ENCODE measurements around the gene ARHGAP24. TPM values are rescaled to one million over a fixed set of nuclear protein-coding genes. Genes with fewer than 3 reads are reported as not detected.
A peak's percentile ranks its signal among the peaks of the same experiment; 100 is the strongest.
"Not testable (repeated sequence)": the region's sequence is repeated elsewhere in the genome, so short reads cannot be mapped to it uniquely, and the experiment has no call there.

ARHGAP24 gene
- total and polyA plus RNA-seq, 7 donors = 0.46 to 40.4 (median 23.1) TPM

DNA sequence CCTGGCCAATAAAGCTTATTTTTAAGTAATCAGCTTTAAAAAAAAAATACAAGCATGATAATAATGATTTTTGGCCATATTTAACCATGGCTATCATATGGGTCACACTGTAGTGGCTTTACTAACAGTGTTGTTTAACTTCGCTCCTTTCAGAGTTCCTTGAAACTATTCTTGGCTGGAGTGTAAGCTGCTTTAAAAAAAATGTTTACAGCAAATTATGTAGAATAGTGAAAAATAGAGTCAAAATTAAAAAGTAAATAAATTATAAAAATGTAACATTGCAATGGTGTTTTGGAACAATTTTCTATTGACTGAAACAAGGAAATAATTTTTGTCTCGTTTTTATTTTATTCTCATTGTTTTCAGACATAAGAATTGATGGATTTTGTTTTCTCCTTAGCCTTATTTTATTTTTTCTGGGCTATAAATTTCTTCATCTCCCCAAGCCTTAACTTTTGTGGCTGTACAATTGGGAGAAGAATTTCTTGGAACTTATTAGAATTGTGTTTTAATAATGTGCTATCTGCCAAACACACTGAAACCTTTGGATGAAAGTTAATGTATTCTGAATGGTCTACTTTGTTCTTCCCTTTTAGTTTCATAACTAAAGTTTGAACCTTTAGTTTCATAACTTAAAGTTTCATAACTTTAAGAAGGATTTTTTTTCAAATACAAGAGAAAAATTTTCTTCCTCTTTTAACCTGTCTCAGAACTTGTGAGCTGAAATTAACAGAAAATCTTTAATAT, 182.0 kb downstream of the ARHGAP24 start:
- no peaks in the 10 kb centered on the region for H3K36me3 ChIP-seq
- no peaks in the 10 kb centered on the region for H3K27me3 ChIP-seq
- no peaks in the 10 kb centered on the region for H3K9me3 ChIP-seq
- intact Hi-C loops (cut with DNase I) = no loop called here
- TF ChIP-seq, protein P1, sequence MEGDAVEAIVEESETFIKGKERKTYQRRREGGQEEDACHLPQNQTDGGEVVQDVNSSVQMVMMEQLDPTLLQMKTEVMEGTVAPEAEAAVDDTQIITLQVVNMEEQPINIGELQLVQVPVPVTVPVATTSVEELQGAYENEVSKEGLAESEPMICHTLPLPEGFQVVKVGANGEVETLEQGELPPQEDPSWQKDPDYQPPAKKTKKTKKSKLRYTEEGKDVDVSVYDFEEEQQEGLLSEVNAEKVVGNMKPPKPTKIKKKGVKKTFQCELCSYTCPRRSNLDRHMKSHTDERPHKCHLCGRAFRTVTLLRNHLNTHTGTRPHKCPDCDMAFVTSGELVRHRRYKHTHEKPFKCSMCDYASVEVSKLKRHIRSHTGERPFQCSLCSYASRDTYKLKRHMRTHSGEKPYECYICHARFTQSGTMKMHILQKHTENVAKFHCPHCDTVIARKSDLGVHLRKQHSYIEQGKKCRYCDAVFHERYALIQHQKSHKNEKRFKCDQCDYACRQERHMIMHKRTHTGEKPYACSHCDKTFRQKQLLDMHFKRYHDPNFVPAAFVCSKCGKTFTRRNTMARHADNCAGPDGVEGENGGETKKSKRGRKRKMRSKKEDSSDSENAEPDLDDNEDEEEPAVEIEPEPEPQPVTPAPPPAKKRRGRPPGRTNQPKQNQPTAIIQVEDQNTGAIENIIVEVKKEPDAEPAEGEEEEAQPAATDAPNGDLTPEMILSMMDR (IDR thresholded peaks at IDR 0.05) = no peak
- no peak for TF ChIP-seq POLR2A (IDR thresholded peaks at IDR 0.05)
- TF ChIP-seq EP300 (IDR thresholded peaks at IDR 0.05) = no peak
- TF ChIP-seq POLR2AphosphoS5 (IDR thresholded peaks at IDR 0.05) = no peak
- peaks cover 0 to 4% (median 0%) of the 10 kb centered on the region in 4 donors for H3K4me1 ChIP-seq
- H3K27ac ChIP-seq = peak overlapping the region in 3 of 4 donors; percentile 30 to 38 (median 31)
- DNase-seq = no peak
- no peak overlapping the region for H3K4me3 ChIP-seq
- 85 to 89% methylated on average over 2 of the region's 2 CpGs for WGBS, 2 donors

DNA sequence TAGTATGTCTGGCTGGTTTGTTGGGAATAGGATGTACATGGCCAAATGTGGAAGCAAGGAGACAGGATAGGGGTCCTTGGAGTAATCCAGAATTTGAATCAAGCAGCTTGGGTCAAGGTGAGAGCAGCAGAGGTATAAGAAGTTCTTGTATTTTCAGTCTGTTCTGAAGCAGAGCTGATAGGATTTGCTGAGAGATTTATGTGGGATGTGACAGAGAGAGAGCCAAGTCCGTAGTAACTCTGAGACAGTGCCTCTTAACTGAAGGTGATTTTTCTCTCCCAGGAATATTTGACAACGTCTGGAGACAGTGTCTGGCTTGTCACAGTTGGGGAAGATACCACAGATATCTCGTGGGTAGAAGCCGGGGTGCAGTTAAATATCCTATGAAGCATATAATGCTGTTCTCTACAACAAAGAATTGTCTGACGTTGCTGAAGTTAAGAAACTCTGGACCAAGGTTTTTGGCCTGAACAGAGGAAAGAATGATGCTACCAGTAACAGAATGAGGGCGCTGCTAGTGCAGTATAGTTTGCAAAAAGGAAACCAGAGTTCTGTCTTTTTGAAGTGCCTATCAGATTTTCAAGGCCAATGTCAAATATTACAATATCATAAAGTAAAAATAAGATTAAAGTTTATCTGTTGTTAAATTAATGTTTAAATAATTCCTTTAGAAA, 184.0 kb downstream of the ARHGAP24 start:
- intact Hi-C loops (cut with DNase I) = no loop called here

DNA sequence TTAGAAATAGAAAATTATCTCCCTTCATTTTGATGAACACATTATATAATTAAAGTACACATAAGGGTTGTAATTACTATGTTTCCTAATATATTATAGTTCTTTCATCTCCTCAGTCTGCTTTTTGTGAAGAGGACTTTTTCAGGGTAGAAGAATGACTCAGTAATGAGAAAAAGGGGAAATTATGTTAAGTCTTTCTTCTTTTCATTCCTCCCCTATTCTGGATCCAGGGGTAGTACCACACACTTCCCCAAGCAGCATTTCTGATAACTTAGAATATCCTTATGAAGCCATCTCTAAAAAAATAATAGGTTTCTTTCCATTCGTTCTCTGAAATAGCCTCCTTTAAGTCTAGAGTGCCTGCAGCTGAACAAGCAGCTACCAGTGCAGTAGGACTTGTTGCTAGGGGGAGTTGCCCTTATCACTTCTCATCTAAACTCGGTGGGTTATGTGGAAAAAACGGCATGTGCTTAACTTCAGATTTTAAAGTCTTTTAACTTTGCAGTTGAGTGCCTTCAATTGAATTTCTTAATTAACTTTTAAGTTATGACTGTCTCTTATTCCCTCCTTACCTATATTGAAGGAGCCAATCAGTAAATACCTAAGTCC, 184.8 kb downstream of the ARHGAP24 start:
- Histone ChIP-seq H3K9me3 (no peaks in the 10 kb centered on the region), H3K36me3 (no peaks in the 10 kb centered on the region), H3K27ac (no peak overlapping the region), H3K4me3 (no peak overlapping the region), H3K27me3 (no peaks in the 10 kb centered on the region), H3K4me1 (peaks cover 0 to 4% (median 0%) of the 10 kb centered on the region in 4 donors)
- no peak for DNase-seq
- no peak for TF ChIP-seq POLR2AphosphoS5 (IDR thresholded peaks at IDR 0.05)
- TF ChIP-seq, protein P1 (IDR thresholded peaks at IDR 0.05) = no peak
- no peak for TF ChIP-seq EP300 (IDR thresholded peaks at IDR 0.05)
- no peak for TF ChIP-seq POLR2A (IDR thresholded peaks at IDR 0.05)
- WGBS, 2 donors = 45 to 80% methylated on average over 3 of the region's 3 CpGs
- intact Hi-C loops (cut with DNase I) = no loop called here

More for the DNA sequence above, 184.0 kb downstream of the ARHGAP24 start:
- Histone ChIP-seq H3K27ac (peak overlapping the region in 1 of 4 donors; percentile 34), H3K36me3 (no peaks in the 10 kb centered on the region), H3K27me3 (no peaks in the 10 kb centered on the region), H3K9me3 (no peaks in the 10 kb centered on the region), H3K4me1 (peaks cover 0 to 4% (median 0%) of the 10 kb centered on the region in 4 donors), H3K4me3 (no peak overlapping the region)
- 70 to 86% methylated on average over 6 of the region's 6 CpGs for WGBS, 2 donors
- no peak for TF ChIP-seq POLR2AphosphoS5 (IDR thresholded peaks at IDR 0.05)
- no peak for TF ChIP-seq EP300 (IDR thresholded peaks at IDR 0.05)
- TF ChIP-seq POLR2A (IDR thresholded peaks at IDR 0.05) = no peak
- TF ChIP-seq, protein P1 (IDR thresholded peaks at IDR 0.05) = no peak
- DNase-seq = no peak

DNA sequence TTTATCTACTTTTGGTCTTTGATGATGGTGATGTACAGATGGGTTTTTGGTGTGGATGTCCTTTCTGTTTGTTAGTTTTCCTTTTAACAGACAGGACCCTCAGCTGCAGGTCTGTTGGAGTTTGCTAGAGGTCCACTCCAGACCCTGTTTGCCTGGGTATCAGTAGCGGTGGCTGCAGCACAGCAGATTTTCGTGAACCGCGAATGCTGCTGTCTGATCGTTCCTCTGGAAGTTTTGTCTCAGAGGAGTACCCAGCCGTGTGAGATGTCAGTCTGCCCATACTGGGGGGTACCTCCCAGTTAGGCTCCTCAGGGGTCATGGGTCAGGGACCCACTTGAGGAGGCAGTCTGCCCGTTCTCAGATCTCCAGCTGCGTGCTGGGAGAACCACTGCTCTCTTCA, 191.7 kb downstream of the ARHGAP24 start:
- intact Hi-C loops (cut with DNase I); DNase-seq; H3K27me3 ChIP-seq; H3K9me3 ChIP-seq; H3K4me3 ChIP-seq; H3K4me1 ChIP-seq; H3K27ac ChIP-seq; H3K36me3 ChIP-seq: not testable (repeated sequence)
- WGBS, 2 donors = 97 to 98% methylated on average over 8 of the region's 8 CpGs

DNA sequence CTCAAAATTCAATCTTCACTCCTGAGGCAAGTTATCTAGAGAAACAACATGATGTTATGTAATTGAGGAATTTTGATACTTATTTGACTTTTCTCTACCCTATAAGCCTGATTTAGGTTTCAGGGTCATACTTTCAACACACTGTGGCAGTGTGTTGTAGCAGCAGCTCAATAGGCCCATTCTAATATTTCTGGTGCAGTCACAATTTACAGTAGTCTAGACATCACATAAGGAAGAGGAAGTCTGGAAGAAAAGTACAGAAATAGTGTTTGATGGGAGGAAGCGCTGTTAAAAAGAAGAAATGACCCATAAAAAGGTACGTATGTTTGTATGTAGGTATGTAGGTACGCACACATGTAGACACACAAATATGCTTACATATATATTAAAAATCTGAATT, 194.3 kb downstream of the ARHGAP24 start:
- Histone ChIP-seq H3K9me3 (no peaks in the 10 kb centered on the region), H3K4me1 (peaks cover 0 to 6% (median 2%) of the 10 kb centered on the region in 4 donors), H3K36me3 (no peaks in the 10 kb centered on the region), H3K27ac (no peak overlapping the region), H3K4me3 (no peak overlapping the region), H3K27me3 (no peaks in the 10 kb centered on the region)
- 83 to 94% methylated on average over 3 of the region's 3 CpGs for WGBS, 2 donors
- intact Hi-C loops (cut with DNase I) = no loop called here
- no peak for TF ChIP-seq POLR2A (IDR thresholded peaks at IDR 0.05)
- TF ChIP-seq, protein P1 (IDR thresholded peaks at IDR 0.05) = no peak
- no peak for TF ChIP-seq POLR2AphosphoS5 (IDR thresholded peaks at IDR 0.05)
- no peak for TF ChIP-seq EP300 (IDR thresholded peaks at IDR 0.05)
- no peak for DNase-seq
